Fibroblast of villous mesenchyme (primary cell): ENCODE measurements around the gene SLC12A1. TPM values are rescaled to one million over a fixed set of nuclear protein-coding genes. Genes with fewer than 3 reads are reported as not detected.

ENCODE experiments used
- DNase-seq: peaks from one replicate; pipeline ENCODE4 v3.0.0-alpha.2; 2010; ENCODE audit warnings: low read depth
- H3K4me3 ChIP-seq: 2 replicates; pipeline ENCODE4 v1.5.1; 2011; ENCODE audit warnings: low read depth, mild to moderate bottlenecking, low read length
- CTCF ChIP-seq: IDR thresholded peaks from 2 replicates; pipeline ENCODE4 v1.5.1; 2012; ENCODE audit warnings: low read depth, mild to moderate bottlenecking, low read length; ENCODE audit not compliant: insufficient read depth
- total RNA-seq: library from RNA; depleted of rRNA; stranded (reverse); fragments of >200 nt; gene quantifications from 2 replicates; pipeline ENCODE4 v1.2.3, GENCODE V29; 2012

SLC12A1 gene
- total RNA-seq, 1 donor = not detected

GRCh38 chr15:48297668-48298067 is 91.6 kb downstream of the SLC12A1 start:
- TF ChIP-seq CTCF = no peak
- no peak overlapping the region for H3K4me3 ChIP-seq
- DNase-seq = no peak

GRCh38 chr15:48298914-48299313 is 92.8 kb downstream of the SLC12A1 start:
- no peak for DNase-seq
- TF ChIP-seq CTCF = no peak
- H3K4me3 ChIP-seq = no peak overlapping the region

- H3K4me3 ChIP-seq = no peak overlapping the region
- no peak for DNase-seq
- TF ChIP-seq CTCF = no peak
Observed at GRCh38 chr15:48300038-48300437, 93.9 kb downstream of the SLC12A1 start.

DNA sequence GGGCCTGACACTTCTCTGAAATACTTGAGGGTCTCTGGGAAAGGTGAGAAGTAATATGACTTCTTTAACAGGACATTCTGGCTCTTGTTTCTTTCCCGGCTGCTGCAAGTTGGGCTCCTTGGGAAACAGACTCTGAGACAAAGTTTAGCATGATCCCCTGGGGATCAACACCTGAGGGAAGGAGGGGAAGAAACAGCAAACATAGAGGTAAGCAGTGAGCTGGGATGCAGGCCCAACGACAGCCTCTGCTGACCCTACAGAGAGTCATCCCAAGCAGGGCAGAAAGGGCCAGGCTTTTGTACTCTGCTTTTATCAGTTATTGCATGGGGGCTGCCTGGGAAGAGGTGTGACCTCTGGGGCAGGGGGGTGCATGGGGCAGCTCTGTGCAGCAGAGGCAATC is 98.3 kb downstream of the SLC12A1 start:
- no peak overlapping the region for H3K4me3 ChIP-seq
- DNase-seq = no peak
- no peak for TF ChIP-seq CTCF

- no peak for TF ChIP-seq CTCF
- DNase-seq = no peak
- H3K4me3 ChIP-seq = no peak overlapping the region
Observed at GRCh38 chr15:48306639-48307038, 100.5 kb downstream of the SLC12A1 start.

- peak; percentile 55 for DNase-seq
- no peak for TF ChIP-seq CTCF
Observed at GRCh38 chr15:48307586-48307985, 101.5 kb downstream of the SLC12A1 start.

GRCh38 chr15:48309740-48310139 is 103.6 kb downstream of the SLC12A1 start:
- H3K4me3 ChIP-seq = no peak overlapping the region
- DNase-seq = no peak
- TF ChIP-seq CTCF = no peak

More at GRCh38 chr15:48307586-48307985, 101.5 kb downstream of the SLC12A1 start:
- no peak overlapping the region for H3K4me3 ChIP-seq
